HG02852 (cell line): Measurements from ENCODE around the gene MINDY1.
A peak's percentile ranks its signal among the peaks of the same experiment; 100 is the strongest.

ENCODE experiments used
- ATAC-seq: cut with Tn5 transposase; IDR thresholded peaks from one replicate; pipeline ENCODE4 v1.9.1; 2021; ENCODE audit warnings: mild to moderate bottlenecking, moderate library complexity; ENCODE audit not compliant: unreplicated experiment

MINDY1 gene

DNA sequence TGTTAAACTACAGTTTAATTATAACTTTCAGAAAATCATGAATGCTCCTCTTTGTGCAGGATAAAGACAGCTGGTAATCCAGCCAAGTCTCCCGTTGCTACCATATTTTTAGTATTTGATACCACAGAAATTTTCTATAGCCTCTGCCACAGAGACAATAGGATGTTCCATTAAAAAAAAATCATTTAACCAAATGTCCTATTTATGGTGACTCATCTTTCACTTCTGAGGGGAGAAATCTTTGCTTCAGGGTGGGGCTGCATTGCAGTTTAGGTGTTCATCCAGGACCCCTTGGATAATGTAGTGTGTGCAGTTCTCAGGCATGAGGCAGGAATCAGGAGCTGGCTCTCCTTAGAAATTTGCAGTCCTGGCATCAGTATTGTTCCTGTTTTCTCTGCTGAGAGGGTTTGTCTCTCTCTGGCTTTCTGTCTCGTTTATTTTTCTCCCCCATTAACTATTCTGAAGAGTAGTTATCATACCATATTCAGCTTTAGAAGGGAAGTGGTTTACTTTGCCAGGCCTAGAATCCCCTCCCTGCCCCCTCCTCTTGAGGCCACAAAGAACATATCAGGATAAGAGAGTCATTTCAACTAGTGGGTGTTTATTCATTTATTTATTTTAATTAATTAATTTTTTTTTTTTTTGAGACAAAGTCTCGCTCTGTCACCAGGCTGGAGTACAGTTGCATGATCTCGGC is 4.6 kb upstream of the MINDY1 start:
- no peak for ATAC-seq

DNA sequence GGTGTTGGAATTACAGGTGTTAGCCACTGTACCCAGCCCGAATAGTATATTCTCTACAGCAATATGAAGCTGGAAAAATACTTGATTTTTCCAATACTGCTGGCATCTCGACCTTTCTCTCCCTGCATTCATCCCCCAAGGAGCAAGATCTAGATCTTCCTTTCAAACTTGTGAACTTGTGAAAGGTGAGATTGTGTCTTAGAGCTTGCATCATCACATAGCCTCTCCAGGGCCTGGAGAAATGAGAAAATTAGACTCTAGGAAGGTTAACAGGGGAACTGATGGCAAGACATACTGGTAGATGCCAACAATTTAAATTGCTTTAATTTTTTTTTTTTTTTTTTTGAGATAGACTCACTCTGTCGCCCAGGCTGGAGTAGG is 3.6 kb upstream of the MINDY1 start:
- ATAC-seq, result no peak

DNA sequence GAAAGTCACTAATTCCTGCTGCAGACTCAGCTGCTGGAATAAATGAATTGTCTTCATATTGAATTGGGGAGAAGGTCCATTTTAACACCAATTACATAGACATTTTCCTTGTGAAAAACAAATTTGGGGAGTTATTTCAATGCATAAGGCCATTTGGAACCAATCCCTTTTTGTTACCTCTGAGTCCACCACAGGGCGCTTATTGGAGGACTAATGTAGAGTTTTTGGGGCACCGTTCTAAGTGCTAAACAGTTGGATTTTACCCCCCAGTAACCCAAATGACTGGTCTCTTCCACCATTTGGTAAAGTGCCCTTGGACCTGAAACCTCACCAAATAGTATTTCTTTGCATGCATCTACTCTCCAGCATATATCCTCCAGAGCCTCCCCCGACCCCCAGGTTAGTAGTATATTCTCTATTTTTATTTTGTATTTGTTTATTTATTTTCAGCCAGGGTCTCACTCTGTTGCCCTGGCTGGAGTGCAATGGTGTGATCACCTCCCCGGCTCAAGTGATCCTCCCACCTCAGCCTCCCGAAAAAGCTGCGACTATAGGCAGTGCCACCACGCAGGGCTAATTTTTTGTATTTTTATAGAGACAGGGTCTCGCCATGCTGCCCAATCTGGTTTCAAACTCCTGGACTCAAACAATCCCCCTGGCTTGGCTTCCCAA is 3.1 kb upstream of the MINDY1 start:
- ATAC-seq, result no peak

DNA sequence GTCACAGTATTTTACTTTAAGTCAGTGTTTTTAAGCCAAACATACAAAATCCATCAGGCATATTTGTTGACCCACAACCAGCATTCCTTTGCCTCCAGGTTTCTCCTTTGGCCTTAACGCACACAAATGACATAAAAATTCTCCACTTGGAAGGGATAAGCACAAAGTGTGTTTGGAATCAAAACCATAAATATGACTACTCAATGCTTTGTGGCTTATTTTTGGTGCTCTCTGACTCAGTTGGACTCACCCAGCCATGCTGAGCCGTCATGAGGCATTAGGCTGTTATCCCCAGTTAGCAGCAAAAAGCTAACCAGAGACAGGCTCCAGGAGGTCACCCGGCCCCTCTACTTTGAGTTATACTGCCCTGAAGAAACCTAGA is 2.5 kb upstream of the MINDY1 start:
- ATAC-seq, result no peak

DNA sequence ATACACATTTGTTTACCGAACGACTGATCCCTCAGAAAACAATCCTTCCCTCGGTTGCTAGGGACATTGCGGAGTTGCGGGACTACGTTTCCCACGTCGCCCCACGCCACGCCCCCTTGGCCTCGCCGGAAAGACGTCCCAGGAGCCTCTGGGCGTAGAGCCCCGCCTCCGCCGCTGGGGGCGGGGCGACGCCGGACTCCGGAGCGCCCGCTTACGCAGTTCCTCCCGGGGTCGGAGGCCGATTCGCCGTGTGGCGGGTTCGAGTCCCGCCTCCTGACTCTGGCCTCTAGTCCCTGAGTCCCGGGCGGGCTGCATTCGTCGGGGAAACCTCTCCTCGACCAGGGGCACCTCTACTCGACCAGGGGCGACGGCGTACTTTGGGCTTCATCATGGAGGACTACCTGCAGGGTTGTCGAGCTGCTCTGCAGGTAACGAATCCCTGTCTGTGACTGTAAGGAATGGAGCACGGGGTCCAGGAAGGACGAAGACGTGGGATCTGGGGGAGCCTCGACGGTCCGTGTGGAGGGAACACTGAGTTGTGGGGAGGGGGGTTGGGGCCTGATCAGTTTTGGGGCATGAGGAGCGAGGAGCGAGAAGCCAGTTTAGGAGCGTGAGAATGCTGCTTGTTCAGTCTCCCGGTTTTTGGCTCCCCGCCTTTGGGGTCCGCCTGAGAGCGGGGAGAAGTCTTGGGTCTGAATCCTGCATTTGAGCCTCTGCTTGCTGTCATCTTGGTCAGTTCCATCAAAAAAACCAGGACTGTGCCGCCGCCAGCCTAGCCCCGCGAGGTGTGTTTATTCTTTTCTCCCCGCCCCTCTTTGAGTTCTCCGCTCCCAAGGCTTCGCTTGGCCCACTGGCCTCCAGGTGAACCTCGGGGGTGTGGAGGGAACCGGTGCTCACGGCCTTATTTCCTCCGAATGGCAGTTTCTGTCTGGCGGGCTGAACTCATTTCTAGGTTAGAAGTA is 1.8 kb upstream of the MINDY1 start, which contains the start of gene PRUNE1:
TSS of gene PRUNE1 (plus strand) at position 206 of the 962 bp plus-strand sequence. CDS start at position 390, 184 bp downstream.
- ATAC-seq, result peak; percentile 61

DNA sequence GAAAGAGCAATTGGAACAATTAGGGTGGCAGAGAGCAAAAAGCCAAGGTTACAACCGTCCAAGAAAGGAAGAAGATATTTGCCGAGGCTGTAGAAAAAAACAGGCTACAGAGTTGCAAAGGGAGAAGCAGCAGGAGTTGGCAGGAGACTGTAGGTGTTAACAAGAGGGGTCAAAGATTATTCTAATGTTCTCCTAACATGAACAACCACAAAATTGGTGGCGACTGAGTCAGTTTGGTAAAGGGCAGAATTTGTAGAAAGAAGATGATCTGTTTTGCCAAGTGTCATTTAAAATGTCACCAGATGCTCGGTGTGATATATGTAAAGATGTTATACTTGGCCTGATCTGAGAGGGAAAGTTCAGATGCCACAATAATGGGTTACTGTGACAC is 1.1 kb upstream of the MINDY1 start:
- ATAC-seq, result no peak

DNA sequence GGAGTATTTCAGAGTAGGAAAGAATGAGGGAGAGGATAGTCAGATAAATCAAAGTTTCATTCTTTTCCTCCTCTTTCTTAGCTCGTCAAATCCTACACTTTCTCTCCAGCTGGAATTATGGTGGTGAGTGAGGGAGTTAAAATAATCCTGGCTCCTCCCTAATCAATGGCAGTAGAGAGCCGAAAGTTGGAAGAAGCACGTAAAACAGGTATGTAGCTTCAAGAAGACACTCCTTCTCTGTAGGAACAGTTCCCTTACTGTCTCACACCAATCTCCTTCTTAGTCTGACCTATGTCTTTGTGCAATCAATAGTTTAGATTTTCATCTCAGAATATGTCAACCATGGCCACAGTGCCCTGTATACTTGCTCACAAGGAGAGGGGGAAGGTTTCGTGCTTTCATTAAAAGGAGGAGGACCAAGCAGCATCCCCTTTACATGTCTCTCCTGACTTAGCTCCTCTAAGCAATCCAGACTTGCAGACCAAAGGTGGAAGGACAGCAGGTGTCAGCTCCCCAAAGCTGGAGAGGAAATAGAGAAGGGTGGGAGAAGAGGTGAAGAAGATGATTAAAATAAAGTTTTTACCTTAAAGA is 878 bp downstream of the MINDY1 start:
- no peak for ATAC-seq

DNA sequence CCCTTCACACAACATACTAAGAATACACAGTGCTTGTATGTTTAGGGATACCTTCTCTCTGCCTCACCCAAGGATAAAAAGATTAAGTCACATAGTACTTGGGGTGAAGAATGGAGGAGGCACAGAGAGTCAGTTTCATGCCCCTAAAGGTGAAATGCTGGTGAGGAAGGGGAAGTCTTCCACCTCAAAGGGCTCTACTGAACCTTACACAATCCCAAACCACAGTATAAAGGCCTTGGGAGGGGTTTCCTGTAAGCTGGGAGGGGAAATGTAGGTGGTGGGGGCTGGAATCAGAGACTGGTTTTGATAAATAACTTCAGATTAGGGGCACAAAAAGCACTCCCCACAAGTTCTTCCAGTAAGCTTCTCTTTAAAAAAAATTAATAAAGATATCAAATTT is 3.5 kb downstream of the MINDY1 start:
- no peak for ATAC-seq

DNA sequence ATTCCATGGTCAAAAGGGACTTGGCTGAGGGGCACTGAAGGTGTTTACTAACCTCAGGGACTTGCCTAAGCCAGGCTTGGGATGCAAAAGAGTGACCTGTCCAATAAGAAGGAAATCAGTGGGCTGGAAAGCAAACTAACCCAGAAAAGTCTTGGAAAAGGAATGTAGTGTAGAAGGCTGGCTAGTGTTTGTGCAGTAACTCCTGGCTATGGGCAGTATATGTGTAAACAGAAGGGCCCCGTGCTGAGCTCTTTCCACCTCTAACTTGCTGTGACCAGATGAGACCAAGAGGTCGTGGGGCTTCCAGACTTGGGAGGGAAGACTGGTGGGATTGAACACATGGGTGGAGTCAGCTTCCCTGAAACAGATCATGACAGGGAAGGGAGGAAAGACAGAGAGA is 4.1 kb downstream of the MINDY1 start:
- no peak for ATAC-seq

DNA sequence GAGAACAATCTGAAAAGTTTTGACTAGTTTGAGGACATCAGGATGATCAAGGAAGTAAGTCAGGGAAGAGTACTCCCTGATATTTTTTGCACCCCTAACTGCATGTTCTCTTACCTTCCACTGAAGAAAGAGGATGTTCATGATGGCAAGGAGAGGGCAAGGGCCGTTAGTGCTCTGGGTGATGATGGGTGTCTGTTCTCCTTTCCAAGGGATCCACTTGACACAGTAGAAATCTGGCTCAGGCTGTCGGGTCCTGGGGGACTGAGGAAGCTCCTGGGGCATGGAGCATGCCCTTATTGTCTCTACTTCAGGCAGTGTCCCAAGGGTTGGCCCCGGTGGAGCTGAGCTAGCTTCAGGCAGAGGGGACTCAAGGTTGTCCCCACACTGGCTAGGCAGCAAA is 4.7 kb downstream of the MINDY1 start:
- no peak for ATAC-seq

DNA sequence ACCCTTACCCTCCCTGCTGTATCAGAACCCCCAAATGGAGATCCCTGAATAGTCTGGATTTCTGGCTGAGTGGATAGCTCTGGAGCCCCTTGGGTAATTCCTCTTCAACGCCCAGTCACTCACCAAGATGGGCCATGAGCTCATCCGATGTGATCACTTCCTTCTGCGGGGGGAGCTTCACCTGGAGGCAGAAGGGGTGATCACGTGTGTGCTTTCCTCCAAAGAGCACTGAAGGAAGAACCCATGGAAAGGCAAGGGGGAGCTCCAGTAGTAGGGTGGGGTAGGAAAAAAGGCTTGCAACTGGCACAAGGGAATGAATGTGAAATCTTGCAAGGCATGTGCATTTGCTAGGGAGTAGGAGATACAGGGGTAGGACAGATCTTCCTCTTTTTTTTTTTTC is 5.1 kb downstream of the MINDY1 start:
- no peak for ATAC-seq

DNA sequence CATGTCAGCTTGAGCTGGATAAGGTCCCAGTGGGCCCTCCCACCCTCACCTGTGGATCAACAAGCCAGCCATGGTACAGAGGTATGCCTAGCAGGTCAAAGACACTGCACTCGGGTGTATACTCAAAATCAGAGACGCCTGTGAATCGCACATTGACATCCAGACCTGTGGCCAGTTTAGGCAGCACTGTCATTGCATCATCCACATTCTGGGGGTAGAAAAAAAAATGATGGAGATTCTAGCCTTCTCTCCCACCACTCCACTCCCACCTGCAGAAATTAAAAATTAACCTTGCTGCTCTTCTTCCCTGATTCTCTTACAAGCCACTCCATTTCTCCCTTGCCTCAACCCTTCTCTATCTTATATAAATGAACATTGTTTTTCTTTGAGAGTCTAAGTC is 6.3 kb downstream of the MINDY1 start:
- no peak for ATAC-seq

DNA sequence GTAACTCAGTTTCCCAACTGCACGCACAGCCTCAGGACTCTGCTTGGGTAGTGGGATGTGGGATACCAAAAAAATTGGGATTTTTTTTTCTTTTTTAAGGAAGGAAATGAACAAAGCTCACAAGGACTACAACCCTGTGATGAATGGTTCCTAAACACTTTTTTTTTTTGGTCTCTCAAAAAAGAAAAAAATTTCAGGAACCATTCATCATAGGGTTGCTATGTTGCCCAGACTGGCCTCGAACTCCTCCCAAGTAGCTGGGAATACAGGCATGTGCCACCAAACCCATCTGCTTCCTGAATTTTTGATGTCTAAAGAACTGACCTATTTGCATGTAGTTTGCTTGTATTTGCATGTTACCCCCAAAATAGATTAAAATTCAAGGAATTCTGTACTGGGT is 6.8 kb downstream of the MINDY1 start:
- ATAC-seq, result no peak

DNA sequence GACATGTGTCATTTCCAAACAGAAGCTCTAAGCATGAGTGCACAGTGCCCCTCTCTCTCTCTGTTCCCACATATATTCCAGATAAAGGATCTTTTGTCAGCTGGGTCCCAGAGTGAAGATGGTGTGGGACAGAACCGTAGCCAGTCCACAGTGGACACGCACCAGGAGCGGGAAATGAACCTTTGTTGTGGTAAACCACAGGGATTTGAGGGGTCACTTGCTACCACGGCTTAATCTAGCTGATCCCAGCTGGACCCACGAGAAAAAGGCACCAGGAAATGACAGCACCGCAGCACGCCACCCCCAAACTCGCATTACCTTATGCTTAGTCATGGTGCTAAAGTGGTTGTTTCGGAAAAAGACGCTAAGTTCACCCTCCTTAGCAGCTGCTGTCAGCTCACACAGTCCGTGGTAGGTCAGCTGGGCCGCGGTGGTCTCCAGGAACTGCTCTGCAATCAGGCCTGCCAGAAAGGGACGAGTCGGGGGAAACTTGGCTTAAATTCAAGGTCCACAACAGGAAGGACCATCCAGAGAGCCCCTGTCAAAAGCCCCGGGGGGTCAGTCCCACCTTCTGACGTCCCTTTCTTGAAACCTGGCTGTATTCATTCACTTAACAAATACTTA is 7.5 kb downstream of the MINDY1 start:
- ATAC-seq, result no peak

DNA sequence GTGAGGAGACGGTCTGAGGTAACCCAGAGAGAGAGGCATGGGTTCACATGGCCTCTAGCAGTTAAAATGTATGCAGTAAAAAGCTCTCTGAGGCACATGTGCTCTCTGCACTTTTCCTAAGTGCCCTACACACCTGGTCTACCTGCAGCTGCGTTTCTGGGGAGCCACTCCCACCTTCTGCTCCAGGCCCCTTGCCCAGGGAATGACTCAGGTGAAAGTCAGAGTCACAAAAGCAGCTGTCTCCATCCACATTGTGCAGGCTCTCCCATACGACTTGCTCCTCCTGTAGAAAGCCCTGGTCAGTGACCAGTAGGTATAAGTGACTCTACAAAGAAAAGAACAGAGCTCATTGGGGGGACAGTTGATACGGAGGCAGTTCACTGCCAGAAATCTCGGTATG is 8.8 kb downstream of the MINDY1 start:
- no peak for ATAC-seq

DNA sequence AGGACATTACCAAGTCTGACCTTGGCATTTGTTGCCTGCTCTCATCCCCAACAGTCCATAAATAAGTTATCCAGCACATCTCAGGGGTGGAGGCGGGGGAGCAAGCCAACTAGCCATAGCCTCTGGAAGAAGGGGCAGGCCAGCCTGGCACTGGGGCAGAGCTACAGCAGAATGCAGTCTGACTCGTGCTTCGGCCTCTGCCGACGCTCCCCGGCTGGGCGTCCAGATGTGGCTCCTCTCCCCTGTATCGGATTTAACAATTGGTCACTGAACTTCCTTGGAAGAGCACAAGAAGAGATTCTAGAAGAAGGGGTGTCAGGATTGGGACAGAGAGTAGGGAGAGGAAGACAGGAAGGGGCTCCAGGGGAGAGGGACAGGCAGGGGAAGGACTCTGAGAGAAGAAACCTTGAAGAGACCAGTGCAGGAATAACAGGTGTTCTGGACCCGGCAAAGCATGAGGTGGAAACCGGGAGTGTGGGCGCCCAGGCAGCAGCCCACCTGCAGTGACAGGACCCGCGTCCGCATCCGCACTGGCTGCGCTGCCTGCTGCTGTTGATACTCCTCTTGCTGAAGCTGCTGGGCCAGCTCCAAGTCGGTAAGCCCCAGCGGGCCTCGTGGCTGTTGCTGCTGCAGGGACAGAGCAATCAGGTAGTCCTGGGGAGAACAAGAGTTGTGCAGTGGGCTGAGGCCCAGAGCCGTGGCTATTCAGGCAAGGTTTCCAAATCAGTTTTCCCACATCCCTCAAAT is 9.4 kb downstream of the MINDY1 start:
- ATAC-seq, result no peak

DNA sequence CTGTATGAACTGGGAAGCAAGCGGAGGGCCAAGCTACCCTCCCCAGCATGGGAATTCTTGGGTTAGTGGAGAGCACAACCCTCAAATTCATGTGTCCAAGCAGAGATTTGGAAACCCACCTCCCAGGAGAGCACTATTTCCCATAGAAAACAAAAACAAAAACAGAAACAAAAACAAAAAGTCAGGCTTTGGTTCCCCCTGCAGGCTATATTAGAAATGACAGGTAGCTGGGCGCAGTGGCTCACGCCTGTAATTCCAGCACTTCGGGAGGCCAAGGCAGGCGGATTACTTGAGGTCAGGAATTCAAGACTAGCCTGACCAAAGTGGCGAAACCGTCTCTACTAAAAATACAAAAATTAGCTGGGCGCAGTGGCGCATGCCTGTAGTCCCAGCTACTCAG is 10.8 kb downstream of the MINDY1 start:
- ATAC-seq, result no peak

DNA sequence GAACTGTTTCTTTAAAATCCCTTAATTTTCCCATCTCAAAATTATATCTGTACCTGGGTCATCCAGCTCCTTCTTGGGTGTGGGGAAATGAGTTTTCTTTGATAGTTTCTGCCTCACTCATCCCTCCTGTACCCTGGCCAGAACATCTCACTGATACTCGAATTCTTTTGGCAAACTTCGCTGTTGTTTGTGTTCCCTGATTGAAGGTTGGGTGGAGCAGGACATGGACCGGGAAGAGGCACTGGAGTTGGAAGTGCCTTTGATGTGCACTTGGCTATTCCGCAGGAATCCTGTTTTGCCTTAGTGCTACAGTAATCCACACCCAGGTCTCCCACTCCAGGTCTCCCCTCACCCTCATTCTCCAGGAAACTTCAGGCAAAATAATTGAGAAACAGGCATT is 11.2 kb downstream of the MINDY1 start:
- ATAC-seq, result no peak

DNA sequence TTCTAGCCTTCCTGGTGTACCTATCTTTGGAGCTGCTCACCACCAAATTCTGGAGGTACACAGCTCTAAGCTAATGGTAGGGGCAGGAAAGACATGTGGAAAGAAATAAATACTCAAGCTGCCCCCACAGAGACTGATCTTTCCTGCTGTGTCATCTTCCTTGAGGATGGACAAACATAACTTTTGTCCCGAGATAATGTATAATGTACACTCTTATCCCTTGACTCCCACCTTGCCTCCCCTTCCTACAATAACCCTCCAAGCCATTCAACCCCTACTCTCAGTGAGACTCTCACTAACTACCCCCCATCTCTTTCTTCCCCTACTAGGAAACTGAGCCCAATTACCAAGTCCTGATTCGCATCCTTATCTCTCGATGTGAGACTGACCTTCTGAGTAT is 12.5 kb downstream of the MINDY1 start:
- no peak for ATAC-seq

DNA sequence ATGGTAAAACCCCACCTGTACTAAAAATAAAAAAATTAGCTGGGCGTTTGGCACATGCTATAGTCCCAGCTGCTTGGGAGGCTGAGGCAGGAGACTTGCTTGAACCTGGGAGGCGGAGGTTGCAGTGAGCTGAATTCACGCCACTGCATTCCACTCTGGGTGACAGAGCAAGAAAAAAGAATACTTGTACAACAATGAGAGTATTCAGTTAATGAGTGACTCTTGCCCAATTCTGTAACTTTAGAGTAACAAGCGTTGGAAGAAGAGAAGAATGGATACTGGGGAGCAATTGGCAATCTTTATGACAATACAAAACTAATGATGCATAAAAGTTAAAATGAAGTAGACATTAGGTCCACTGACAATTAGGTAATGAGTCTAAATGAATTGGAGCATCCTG is 14.1 kb downstream of the MINDY1 start:
- no peak for ATAC-seq
